Right lobe of liver (tissue), 6 donors: ENCODE results near the gene FAM135A. TPM values are rescaled to one million over a fixed set of nuclear protein-coding genes. Genes with fewer than 3 reads are reported as not detected.

Source experiments
- ATAC-seq, 4 donors: fragments of 200-7000 bp; cut with Tn5 transposase; one replicate each; pipeline ENCODE4 v1.9.1; 2020; ENCODE audit warnings: mild to moderate bottlenecking in 4 of 4, moderate library complexity in 4 of 4
- DNase-seq, 3 donors: peaks; one replicate each; pipeline ENCODE4 v3.0.0-alpha.2; 2020
- H3K27ac ChIP-seq, 3 donors: fragments of 200-600 bp; one replicate each; pipeline ENCODE4 v1.8.0; 2022
- H3K27me3 ChIP-seq, 2 donors: fragments of 200-600 bp; one replicate each; pipeline ENCODE4 v1.8.0; 2022
- H3K36me3 ChIP-seq, 4 donors: fragments of 200-600 bp; sonication (generic) in 1 of 4; one replicate each; pipeline versions ENCODE4 v1.5.1 to v1.8.0; 2017 to 2022; ENCODE audit warnings: control low read depth in 1 of 4
- H3K4me1 ChIP-seq, 4 donors: fragments of 200-600 bp; sonication (generic) in 1 of 4; one replicate each; pipeline versions ENCODE4 v1.5.1 to v1.8.0; 2017 to 2022; ENCODE audit warnings: control low read depth in 1 of 4
- H3K4me3 ChIP-seq, 3 donors: fragments of 200-600 bp; one replicate each; pipeline ENCODE4 v1.8.0; 2022
- H3K9me3 ChIP-seq, 4 donors: fragments of 200-600 bp; sonication (generic) in 1 of 4; one replicate each; pipeline versions ENCODE4 v1.5.1 to v1.8.0; 2017 to 2022; ENCODE audit warnings: control low read depth in 1 of 4
- CTCF ChIP-seq, 4 donors: fragments of 200-600 bp in 3 of 4; fragments of 450-650 bp in 1 of 4; IDR thresholded peaks; one replicate each; pipeline versions ENCODE4 v1.5.1 to v1.8.0; 2016 to 2022; ENCODE audit warnings: antibody characterized with exemption in 4 of 4, mild to moderate bottlenecking in 2 of 4
- POLR2A ChIP-seq: fragments of 450-650 bp; IDR thresholded peaks from one replicate; pipeline ENCODE4 v1.6.1; 2017; ENCODE audit warnings: antibody characterized with exemption, mild to moderate bottlenecking
- WGBS: methylation state at CpG from one replicate; pipeline ENCODE4 v1.1.6; 2018; ENCODE audit warnings: low coverage, low lambda C conversion rate; ENCODE audit not compliant: insufficient coverage; ENCODE audit errors: missing lambda C conversion rate; 5-methylcytosine and 5-hydroxymethylcytosine counted together
- intact Hi-C, 2 donors: fragments of 100-400 bp; cut with DNase I; formaldehyde crosslinking; loops; one replicate each; pipeline versions ENCODE4 v1.11.2 to v1.14.1; 2022
- total RNA-seq, 6 experiments: library from RNA; depleted of rRNA in 2 of 6; stranded (reverse); fragments of >200 nt in 2 of 6; fragmentation: NEBNext Ultra II Directional in 3 of 6; extraction: Animal tissue kit (Norgen Biotek cat#: 25700) in 3 of 6; gene quantifications; one replicate each; pipeline versions ENCODE4 v1.1.0 to v1.2.4, GENCODE V29; 2016 to 2023
- donor health status: DM: no; HTN: yes; CAD: no.
- donor health status: DM: no; HTN: no; CAD: no.
- donor health status: DM: no; HTN: no; CAD: no.
- donor health status: DM: no; HTN: yes; CAD: no.
- donor health status: DM: no; HTN: yes; CAD: no.

The FAM135A gene
- total RNA-seq, 6 experiments from 2014 or later, result 3.9 to 17.0 (median 8.0) TPM

DNA sequence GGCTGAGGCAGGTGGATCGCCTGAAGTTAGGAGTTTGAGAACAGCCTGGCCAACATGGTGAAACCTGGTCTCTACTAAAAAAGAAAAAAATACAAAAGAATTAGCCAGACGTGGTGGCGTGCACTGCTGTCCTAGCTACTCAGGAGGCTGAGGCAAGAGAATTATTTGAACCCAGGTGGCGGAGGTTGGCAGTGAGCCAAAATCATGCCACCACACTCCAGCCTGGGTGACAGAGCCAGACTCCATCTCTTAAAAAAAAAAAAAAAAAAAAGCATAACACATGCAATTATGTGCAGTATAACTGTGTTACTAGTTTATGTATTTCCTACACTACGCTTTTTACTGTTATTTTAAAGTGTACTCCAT is 31.9 kb upstream of the FAM135A start:
- Histone ChIP-seq H3K4me1 (no peaks in the 10 kb centered on the region), H3K36me3 (no peaks in the 10 kb centered on the region), H3K27ac (no peak overlapping the region), H3K27me3 (no peaks in the 10 kb centered on the region), H3K9me3 (no peaks in the 10 kb centered on the region), H3K4me3 (no peak overlapping the region)
- TF ChIP-seq CTCF (IDR thresholded peaks at IDR 0.05) (no peak), POLR2A (no peak)
- 73% methylated on average over 5 of the region's 5 CpGs for WGBS
- DNase-seq, result no peak
- intact Hi-C loops, result no loop called here
- no peak for ATAC-seq

DNA sequence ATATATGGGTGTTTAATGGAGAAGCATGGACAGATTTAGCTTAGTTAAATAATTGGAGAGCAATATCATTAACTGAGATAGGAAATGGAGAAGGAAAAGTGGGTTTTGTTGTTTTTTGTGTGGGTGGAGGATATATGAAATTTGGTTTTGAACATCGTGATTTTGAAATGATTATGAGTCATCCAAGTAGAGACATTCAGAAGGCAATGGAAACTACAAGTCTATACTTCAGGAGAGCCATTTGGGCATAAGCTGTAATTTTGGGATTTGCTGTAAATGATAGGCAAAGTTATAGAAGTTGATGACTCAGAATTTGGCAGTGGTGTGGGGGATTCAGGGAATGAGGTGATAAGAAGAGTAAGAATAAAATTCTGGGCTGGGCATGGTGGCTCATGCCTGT is 27.4 kb upstream of the FAM135A start:
- DNase-seq (no peak), ATAC-seq (no peak)
- TF ChIP-seq CTCF (IDR thresholded peaks at IDR 0.05) (no peak), POLR2A (no peak)
- H3K36me3 ChIP-seq, result no peaks in the 10 kb centered on the region
- WGBS, result 36% methylated on average over 1 of the region's 1 CpG
- no peak overlapping the region for H3K4me3 ChIP-seq
- no peaks in the 10 kb centered on the region for H3K4me1 ChIP-seq
- H3K27ac ChIP-seq, result no peak overlapping the region
- H3K9me3 ChIP-seq, result no peaks in the 10 kb centered on the region
- intact Hi-C loops, result no loop called here
- H3K27me3 ChIP-seq, result no peaks in the 10 kb centered on the region

DNA sequence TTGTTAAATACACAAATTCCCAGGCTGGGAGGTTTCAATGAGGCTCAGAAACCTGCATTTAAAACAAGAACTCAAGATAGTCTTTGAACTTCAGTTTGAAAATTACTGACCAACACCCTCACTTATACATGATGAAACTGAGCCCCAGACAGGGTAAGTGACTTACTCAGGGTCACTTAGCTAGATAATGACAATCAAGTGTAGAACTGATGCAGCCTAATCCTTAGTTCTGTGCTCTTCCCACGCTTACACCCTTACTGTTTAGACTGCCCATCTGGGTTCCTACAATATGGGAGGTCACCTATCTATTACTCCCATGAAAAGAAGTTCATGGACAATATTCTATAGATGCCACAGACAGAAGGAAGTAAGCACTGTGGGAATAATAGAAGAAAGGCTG is 24.5 kb upstream of the FAM135A start:
- H3K36me3 ChIP-seq, result no peaks in the 10 kb centered on the region
- intact Hi-C loops, result no loop called here
- H3K27me3 ChIP-seq, result no peaks in the 10 kb centered on the region
- WGBS, result 42% methylated on average over 1 of the region's 1 CpG
- no peak overlapping the region for H3K4me3 ChIP-seq
- TF ChIP-seq POLR2A (no peak), CTCF (IDR thresholded peaks at IDR 0.05) (no peak)
- no peaks in the 10 kb centered on the region for H3K9me3 ChIP-seq
- DNase-seq, result no peak
- no peaks in the 10 kb centered on the region for H3K4me1 ChIP-seq
- ATAC-seq, result no peak
- no peak overlapping the region for H3K27ac ChIP-seq

DNA sequence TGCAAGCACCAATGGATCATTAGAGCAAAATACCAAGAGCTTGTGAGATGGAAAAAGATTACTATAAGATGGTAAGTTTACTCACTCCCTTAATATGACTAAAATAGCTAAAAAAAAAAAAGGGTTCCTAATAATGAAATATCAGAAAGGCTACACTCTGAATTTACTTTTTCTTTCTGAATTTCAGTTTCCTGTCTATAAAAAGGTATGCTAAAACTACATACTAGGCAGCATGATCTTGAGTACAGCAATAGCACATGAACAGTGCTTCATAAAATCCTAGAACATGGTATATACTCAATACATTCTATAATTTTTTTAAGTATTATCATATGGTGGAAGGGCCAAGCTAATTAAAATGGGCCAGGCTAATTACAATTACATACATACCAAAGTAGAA is 24.0 kb upstream of the FAM135A start:
- DNase-seq (no peak), ATAC-seq (no peak)
- Histone ChIP-seq H3K9me3 (no peaks in the 10 kb centered on the region), H3K4me3 (no peak overlapping the region), H3K27me3 (no peaks in the 10 kb centered on the region), H3K36me3 (no peaks in the 10 kb centered on the region), H3K4me1 (no peaks in the 10 kb centered on the region), H3K27ac (no peak overlapping the region)
- TF ChIP-seq CTCF (IDR thresholded peaks at IDR 0.05), result no peak
- TF ChIP-seq POLR2A, result no peak
- intact Hi-C loops, result no loop called here

DNA sequence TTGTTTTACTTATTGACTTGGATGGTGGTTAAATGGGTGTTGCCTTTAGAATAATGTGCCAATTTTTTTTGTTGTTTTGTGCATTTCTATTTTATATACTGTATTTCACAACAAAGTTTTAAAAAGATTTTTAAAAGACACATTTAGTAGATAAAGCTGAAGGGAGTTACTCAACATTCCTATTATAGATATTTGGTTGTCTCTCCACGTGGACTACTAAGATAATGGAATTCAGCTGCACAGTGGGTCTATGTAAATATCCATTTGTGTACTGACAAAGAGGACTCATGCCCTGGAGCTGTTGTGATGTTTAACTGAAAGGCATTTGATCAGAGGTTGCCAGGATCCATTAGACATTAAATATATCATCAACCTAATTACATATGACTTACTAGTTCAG is 23.2 kb upstream of the FAM135A start:
- Histone ChIP-seq H3K9me3 (no peaks in the 10 kb centered on the region), H3K27ac (no peak overlapping the region), H3K4me3 (no peak overlapping the region), H3K36me3 (no peaks in the 10 kb centered on the region), H3K4me1 (no peaks in the 10 kb centered on the region), H3K27me3 (no peaks in the 10 kb centered on the region)
- intact Hi-C loops, result no loop called here
- TF ChIP-seq CTCF (IDR thresholded peaks at IDR 0.05) (no peak), POLR2A (no peak)
- no peak for DNase-seq
- WGBS, result 12% methylated on average over 1 of the region's 1 CpG
- no peak for ATAC-seq
